Activated CD4-positive, CD25-positive, alpha-beta regulatory T cell (primary cell): ENCODE measurements around the gene LTBP2.
A peak's percentile ranks its signal among the peaks of the same experiment; 100 is the strongest.

Experiments
- DNase-seq, 4 experiments: peaks; one replicate each; lab custom pipeline; 2025; lab: John Stamatoyannopoulos, UW

Gene LTBP2

DNA sequence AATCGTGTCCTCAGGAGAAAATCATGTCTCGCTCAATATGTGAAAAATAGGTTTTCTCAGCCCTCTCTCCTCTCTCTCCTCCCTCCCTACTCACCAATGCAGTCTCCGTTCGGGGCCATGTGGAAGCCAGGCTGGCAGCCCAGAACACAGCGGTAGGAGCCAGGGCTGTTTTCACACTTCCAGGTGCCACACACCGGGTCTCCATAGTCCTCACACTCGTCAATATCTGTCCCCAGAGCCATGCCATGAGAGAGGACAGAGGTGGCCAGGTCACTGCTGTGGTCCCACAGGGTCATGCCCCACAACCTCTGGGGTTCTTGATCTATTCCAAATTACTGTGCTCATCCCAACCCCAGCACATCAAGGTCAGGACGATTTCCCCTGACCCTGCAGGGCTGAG lies 105.0 kb downstream of the LTBP2 start:
- no peak for DNase-seq

DNA sequence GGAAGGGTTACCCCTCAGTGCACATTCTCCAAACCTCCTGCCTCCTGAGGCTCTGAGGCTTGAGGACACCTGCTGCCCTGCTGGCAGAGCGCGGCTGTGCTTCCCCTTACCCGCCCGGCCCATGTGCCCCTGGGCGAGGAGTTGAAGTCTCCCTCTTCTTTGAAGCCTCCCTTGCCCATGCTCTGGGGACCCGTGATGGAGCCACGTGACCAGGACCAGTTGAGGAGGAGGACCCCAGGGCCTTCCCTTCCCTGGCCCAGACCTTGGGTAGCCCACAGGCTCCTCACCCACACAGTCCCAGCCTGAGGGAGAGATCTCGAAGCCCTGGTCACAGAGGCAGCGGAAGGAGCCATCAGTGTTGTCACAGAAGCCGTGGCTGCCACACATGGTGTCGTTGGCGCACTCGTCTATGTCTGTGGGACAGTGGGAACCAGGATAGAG lies 105.6 kb downstream of the LTBP2 start:
- DNase-seq: no peak

DNA sequence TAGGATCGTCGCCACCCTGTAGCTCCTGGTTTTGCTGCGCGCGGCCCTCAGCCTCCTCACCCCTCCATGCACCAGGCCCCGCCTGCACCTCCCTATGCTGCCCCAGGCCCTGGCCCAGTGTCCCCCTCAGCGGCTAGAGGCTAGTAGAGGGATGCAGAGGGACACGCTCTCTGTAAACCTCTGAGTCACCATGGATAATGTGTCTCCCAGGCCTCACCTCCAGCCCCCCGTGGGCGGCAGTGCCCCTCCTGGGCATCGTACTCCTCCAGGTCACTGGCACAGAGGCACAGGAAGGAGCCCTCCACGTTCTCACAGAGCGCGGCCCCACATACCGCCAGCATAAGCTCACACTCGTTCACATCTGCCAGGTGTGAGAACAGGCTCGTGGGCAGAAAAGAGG lies 106.2 kb downstream of the LTBP2 start:
- no peak for DNase-seq

DNA sequence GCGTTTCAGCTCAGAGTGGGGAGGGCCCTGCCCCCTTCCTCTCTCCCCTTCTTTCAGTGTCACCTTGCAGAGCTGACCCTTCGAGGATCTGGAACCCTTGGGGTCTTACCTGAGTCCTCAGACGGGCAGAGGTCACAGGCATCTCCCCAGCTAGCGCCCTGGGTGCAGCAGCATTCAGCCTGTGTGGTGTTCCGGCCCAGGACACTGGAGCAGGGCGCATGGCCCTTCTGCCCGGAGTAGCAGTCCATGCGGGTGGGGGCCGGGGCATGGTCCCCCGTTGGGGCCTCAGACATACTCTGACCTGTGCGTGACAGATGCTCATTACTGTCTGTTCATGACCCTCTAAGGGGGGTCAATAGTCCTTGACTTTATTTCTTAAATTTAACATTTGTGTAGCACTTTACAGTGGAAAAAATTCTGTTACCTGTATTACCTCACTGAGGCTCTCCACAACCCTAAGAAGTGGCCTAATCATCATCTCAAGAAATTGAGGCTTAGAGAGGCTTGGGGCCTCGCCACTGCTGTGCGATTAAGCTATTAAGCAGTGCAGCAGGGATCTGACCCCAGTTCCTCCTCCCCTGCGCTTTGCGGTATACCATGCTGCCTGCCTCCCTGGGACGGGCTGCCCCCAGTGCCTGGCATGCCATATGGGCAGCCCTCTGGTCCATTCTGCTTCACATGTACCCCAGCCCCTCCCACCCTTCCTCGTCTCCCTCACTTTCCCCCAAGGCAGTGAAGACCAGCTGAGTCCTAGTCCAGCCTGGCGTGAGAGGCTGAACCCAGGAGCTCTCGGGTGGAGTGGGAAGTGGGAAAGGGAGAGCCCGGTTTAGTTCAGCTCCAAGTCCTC lies 106.9 kb downstream of the LTBP2 start:
- no peak for DNase-seq

DNA sequence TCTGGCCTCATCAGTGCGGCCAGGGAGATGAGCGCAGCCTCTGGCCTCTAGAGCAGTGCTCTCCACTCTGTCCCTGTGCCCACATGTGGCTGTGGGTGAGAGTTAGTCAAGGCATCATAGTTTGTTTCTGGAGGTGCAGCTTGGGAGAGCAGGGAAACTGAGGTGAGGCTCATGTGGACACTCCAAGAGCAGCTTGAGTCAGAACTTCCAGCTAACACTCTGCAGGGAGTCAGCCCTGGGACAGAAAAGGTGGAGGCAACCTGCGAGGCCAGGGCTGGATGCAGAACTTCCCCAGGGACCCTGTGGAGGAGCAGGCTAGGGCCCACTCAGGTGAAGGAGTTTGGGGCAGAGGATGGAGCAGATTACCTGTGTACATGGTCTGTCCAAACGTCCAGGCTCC lies 107.6 kb downstream of the LTBP2 start:
- no peak for DNase-seq

DNA sequence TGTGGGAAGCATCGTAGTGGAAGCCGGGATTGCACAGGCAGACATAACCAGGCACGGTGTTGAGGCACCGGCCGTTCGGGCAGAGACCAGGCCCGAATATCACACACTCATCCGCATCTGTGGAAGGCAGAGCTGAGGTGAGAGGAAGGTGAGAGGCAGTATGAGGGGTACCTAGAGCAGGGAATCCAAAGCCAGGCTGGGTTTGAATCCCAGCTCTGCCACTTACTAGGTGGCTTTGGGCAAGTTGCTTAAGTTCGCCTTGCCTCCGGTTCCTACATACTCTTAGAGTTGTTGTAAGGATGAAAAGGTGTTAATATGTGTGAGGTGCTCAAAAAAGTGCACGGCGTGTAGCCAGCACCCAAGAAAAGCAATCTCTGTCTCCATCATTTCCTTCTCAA lies 108.1 kb downstream of the LTBP2 start:
- no peak for DNase-seq

DNA sequence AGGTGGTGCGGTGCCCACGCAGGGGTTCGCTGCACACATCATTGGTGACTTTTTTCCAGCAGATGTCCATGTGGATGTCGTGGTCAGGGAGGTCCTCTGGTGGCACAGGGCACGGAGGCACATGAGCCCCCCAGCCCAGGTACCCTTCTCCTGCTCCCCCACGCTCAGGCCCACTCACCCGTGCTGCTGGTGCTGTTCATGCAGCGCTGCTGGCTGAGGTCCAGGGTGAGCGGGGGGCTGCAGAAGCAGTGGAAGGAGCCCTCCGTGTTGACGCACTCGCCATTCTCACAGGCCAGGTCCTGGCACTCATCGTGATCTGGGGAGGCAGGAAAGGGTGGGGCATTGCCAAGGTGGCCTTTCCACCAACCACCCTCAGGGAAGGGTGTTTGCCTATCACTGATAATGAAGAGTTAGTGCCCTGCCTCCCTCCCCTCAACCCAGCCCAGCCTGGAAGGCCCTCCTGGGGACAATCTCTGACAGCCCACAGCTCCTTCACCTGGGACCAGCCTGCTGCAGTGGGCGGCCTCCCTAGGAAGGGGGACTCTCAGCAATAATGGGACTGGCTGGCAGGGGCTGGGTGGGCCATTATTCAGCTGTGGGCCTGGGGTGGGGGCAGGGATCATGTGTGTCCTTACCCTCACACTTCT lies 108.6 kb downstream of the LTBP2 start:
- DNase-seq: no peak

DNA sequence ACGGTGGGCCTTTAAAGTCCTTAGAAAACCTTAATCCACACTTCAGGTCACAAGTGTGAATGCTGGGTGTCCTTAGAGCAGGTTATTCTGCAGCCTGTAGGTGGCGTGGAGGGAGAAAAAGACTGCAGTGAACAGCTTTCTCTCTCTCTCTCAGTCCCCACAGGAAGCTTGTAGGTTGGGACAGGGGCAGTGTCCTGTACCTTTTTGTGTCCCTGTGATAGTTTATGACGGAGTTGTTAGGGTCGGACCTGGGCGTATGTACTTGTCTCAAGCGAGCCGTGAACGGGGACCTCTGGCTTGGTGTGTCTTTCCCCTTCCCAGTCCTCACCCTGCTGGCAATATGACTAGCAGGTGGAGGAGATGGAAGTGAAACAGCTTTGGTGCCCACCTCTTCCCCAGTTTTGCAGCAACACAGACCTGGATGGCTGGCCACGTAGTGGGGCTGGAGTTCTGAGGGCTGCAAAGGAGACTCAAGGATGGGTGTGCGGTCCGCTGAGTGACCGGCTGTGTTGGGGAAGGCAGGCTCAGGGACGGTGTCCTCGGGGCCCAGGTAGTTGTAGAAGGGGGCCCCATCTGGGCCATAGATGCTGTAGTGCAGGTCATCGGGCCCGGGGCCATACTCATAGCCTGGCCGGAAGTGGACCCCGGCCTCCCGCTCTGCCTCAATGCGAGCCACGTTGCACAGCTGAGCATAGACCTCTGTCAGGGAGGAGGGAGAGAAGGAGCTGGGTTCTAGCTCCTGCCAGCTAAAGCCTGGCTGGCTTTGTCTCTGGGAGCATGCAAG lies 109.6 kb downstream of the LTBP2 start:
- no peak for DNase-seq

DNA sequence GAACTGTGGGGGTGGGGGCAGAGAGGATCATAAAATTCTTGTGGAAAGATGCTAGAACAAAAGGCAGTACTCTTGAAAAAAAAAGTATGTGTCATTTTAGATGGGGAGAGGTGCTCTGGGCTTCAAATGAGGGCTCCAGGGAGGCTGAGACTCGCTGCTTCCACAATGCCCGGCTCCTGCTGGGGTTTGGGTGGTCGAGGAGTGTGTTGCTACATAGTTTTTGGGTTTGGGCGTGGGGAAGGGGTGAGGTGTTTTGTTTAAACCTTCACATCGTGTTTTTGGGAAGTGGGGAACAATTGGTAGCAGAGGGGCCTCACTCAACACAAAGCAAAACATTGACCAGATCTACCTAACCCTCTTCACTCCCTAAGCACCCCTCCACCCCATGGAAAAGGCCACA lies 110.3 kb downstream of the LTBP2 start:
- no peak for DNase-seq

DNA sequence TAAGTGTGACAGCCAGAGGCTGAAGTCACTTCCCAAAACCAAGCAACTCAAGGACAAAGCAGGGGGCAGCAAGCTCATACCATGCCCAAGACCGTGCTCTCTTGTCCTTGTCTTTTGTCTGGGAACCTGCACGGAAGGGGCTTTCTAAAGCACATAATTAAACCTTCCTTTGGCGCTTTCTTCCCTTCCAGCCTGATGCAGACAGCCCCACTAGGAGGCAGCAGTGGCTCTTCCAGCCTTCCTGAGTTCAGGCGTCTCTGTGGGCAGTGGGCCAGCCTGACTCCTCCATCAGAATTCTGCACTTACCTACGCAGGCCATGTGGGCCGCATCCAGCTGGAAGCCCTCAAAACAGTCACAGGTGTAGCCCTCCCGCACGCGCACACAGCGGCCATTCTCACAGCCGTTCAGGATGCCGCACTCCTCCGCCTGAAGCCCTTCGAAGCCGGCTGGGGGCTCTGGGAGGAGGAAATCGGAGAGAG lies 110.9 kb downstream of the LTBP2 start:
- DNase-seq: no peak

DNA sequence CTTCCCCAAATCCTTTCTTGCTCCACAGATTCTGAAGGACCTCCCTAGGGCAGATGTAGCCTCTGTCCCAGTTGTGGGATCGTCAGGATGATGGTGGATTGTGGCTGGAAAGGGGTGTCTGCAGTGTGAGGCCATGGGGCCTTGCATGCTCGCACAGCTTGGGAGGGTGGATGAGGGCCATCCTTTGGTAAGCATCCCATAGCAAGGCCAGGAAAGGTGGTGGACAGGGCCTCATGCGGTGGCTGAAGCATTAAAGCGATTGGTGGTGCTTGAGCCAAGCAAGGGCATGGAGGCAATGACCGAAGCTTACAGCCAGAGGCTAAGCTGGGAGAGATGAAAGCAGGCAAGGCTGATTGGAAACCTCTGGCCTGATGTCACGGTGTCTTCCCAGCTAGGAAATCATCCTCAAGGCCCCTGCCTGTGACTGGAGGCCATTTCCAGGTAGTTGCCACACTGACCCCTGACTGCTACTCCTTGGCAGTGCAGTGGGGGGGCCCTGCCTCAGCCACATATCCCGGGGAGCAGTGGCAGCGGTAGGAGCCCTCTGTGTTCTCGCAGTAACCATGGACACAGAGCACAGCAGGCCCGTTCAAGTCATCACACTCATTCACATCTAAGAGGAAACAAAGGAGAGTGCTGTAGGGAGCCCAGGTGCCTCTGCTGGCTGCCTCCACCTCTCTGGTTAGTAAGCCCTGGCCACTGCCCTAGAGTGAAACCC lies 111.5 kb downstream of the LTBP2 start:
- DNase-seq: no peak

DNA sequence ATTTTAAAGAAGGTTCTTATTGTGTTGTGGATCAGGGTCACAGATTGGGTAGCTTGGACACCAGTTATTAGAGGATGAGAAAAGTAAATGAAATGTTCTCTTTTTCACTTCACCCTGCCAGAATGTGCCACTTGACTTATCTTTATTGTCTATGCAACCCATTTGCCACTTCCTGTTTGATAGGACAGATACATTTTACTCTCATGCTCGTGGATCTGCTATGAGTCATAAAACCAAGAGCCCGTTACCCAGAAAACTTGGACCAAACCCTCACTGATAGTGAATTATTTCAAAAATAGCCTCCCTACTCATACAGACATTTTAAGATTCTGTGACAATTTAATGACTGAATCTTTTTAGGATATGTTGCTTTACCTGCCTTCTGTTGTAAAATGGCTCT lies 116.7 kb downstream of the LTBP2 start:
- no peak for DNase-seq

DNA sequence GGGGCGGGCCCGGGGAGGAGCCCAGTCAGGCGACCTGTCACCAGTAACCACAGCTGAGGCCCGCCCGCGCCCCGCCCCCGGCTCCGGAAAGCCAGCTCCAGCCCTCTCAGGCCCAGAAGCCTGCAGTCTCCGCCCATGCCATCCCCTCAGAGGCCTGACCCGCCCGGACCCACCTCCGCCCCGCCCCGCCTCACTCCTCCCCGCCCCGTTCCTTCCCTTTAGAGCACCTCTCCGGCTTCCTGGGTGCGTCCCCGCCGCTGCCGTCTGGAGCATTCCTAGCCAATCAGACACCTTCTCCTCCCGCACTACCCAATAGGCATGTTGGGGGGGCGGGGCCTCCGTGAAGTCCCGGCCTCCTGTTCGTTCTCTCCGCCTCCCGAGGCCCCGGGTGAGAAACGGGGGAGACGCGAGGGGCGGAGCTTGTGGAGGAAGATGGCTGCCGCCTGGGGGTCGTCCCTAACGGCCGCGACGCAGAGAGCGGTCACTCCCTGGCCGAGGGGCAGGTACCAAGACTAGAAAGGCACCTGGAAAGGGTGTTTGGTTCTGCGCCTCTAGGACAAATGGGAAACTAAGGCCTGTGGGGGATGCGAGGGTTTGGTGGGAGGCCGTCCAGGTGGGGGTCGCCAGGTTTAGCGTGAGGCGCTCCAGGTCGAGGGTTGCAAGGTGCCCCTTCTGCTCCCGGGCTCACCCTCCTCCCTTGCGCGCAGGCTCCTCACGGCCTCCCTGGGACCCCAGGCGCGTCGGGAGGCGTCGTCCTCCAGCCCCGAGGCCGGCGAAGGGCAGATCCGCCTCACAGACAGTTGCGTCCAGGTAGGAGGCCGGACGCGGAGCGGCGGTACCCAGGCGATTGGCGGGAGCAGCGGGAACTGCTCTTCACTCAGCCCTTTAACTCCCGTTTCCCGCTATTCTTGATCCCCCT lies 118.4 kb downstream of the LTBP2 start, which contains the start of gene ISCA2:
TSS of gene ISCA2 (plus strand) at position 423 of the 919 bp plus-strand sequence. CDS start at position 433, 10 bp downstream.
- peak; percentile 99 to 100 (median 99) for DNase-seq

DNA sequence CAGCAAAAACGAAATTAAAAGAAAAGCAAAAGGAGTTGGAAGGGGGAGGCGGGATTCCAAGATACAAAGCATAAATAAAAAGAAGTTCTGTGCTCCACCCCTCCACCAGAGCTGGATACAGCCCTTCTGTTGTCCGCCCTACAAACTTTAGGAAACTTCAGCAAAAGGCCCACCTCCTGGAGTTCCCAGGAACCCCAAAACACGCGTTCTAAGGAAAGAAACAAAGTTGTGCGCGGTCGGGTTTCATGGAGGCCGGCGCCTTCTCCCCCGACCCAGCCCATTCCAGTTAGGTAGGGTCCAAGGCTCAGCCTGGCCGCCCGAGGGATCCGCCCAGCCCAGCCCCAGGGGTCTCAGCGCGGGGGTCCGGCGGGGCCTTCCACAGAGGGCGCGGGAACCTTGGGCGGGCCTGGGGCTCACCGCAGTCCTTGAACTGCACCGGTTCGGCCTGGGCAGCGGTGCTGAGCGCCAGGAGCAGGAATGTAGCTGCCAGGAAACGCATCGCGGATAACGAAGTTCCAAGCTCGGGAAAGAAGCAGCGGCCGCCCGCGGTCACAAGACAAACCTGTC lies 119.2 kb downstream of the LTBP2 start, which contains the start of gene NPC2:
TSS of gene NPC2 (minus strand) at position 530 of the 567 bp plus-strand sequence. CDS start at position 499, 31 bp downstream.
- DNase-seq: no peak

DNA sequence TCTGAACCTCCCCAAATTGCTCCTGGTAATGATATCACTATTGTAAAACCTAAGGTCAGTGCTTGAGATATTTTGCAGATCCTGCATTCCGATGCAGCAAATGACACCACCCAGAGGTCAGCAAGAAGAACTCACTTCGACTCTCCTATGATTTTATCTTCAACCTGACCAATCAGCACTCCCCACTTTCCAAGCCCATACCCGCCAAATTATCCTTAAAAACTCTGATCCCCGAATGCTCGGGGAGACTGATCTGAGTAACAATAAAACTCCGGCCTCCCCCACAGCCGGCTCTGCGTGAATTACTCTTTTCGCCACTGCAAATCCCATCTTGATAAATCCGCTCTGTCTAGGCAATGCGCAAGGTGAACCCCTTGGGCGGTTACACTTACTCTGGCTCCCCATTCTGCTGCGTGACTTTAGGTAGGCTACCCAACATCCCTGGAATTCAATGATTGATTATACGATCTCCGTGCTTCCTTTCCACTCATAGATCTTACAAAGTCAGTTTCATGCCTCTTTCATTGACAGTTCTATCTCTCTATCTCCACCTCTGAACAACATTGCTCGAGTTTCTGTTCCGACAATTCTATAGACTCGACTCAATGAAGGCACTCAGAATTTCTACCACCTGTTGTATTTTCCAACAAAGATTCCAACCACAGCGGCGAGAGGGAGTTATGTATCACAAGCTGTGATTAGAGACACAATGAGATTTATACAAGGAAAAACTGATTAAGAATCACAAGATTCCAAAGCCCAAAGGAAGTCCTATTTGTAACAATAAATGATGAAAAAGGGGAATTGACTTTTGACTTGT lies 119.9 kb downstream of the LTBP2 start:
- no peak for DNase-seq

DNA sequence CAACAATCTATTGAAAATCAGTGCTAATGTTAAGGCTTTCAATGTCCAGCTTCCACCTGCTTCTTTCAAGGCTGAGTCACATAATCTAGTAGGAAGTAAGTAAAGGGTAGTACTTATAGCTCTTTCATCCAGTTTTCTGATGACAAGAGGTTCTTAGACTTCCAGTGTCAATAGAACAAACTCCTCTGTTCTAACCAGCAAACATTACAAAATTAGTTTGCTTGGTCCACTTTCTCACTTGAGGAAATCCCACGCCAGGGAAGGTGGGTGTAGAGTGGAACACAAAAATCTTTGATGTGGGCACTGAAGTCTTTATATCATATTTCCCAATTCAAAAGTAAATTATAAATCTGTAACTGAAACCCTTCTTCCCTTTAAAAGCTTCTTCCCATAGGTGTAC lies 121.6 kb downstream of the LTBP2 start:
- no peak for DNase-seq

DNA sequence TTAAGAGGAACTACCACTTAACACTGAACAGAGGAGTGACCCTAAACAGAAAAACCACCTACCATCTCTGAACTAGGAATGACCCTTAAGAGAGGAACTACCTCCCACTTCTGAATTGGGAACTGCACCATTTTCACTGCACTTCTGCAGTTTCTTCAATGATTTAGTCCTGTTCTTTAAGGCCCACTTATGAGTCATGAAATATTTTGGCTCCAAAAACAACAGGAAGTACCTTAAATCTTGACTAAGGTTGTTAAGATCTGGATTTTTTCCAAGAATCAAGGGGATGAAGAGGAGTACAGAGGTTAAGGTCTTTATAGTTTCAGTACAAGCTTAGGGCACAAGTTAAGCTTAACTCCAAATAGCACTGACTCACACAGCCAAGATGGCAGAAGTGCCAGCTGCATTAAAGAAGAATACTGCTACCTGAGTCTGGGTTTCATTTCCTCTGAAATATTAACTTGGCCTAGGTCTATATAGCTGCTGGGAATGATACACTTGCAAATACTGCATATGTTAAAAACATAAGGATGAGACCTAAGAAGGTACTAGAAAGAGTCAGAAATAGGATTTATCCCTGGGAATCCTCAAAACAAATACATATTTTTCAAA lies 123.1 kb downstream of the LTBP2 start:
- DNase-seq: no peak

DNA sequence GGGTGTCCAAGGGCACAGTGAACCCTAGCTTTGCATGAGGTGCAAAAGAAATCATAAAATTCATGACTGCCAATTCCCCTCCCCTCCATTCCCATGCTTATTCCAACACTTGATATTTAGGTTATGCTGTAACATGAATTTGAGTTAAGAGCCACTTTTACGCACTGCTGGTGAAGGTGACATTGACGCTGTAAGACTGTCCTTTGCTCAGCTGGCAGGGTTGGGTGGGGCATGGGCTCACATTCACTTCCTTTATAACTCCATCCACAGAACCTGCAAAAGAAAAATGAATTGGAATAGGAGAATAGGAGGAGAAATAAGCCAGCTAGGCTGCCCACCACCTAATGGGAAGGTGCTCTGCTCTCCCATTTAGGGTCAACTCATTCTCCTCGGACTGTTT lies 125.9 kb downstream of the LTBP2 start:
- no peak for DNase-seq

DNA sequence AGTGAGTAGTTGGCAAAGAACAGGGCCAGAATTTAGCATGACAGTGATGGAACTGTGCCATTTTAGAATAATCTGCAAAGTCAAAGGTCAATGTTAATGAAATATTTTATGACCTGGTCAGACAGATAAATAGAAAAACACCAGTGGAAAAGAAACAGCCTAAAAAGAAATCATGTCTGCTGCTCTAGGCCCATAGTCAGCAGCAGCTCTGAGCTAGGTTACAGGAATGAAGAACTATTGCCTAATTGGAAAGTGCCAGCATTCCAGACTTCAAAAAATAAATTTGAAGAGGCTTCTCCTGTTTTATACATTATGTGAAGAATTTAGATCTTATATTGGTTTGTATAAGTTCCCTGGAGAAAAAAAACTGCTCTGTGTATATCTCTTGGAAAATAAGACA lies 128.7 kb downstream of the LTBP2 start:
- DNase-seq: no peak
